H9 (cell line): ENCODE data around the gene LY6G5C. TPM values are rescaled to one million over a fixed set of nuclear protein-coding genes. Genes with fewer than 3 reads are reported as not detected.

ENCODE experiments used
- DNase-seq: peaks from one replicate; pipeline ENCODE4 v3.0.0-alpha.2; 2017
- H2AFZ ChIP-seq: one replicate; pipeline ENCODE4 v1.6.1; 2013; ENCODE audit warnings: mild to moderate bottlenecking, low read length, control low read depth, moderate library complexity
- H2AK5ac ChIP-seq: 2 replicates; pipeline ENCODE4 v1.6.1; 2013; ENCODE audit warnings: low read length, control low read depth, mixed read lengths; ENCODE audit not compliant: insufficient read length
- H2BK120ac ChIP-seq: one replicate; pipeline ENCODE4 v1.6.1; 2013; ENCODE audit warnings: low read depth, mild to moderate bottlenecking, low read length, control low read depth, inconsistent platforms; ENCODE audit not compliant: poor library complexity, severe bottlenecking
- H2BK12ac ChIP-seq: 2 replicates; pipeline ENCODE4 v1.6.1; 2013; ENCODE audit warnings: low read length, control low read depth, mixed read lengths, low read depth; ENCODE audit not compliant: insufficient read length
- H2BK15ac ChIP-seq: 2 replicates; pipeline ENCODE4 v1.6.1; 2013; ENCODE audit warnings: low read depth, low read length, control low read depth
- H2BK20ac ChIP-seq: one replicate; pipeline ENCODE4 v1.6.1; 2013; ENCODE audit warnings: low read depth, mild to moderate bottlenecking, low read length, control low read depth, inconsistent platforms; ENCODE audit not compliant: poor library complexity, severe bottlenecking
- H2BK5ac ChIP-seq: 2 replicates; pipeline ENCODE4 v1.6.1; 2013; ENCODE audit warnings: low read length, control low read depth, mixed read lengths; ENCODE audit not compliant: insufficient read length
- H3K14ac ChIP-seq: 2 replicates; pipeline ENCODE4 v1.6.1; 2013; ENCODE audit warnings: low read length, control low read depth; ENCODE audit not compliant: insufficient read depth
- H3K18ac ChIP-seq: 2 replicates; pipeline ENCODE4 v1.6.1; 2013; ENCODE audit warnings: low read depth, mild to moderate bottlenecking, mixed read lengths, low read length, control low read depth; ENCODE audit not compliant: insufficient read length
- H3K23ac ChIP-seq: 2 replicates; pipeline ENCODE4 v1.6.1; 2013; ENCODE audit warnings: low read length, control low read depth, mixed read lengths, low read depth; ENCODE audit not compliant: insufficient read length
- H3K23me2 ChIP-seq: 2 replicates; pipeline ENCODE4 v1.6.1; 2013; ENCODE audit warnings: low read depth, mild to moderate bottlenecking, mixed read lengths, low read length, control low read depth; ENCODE audit not compliant: insufficient read length, poor library complexity, severe bottlenecking
- H3K27ac ChIP-seq: 2 replicates; pipeline ENCODE4 v1.5.1; 2013; ENCODE audit warnings: low read length, control low read depth, mixed read lengths, low read depth; ENCODE audit not compliant: insufficient read length
- H3K27me3 ChIP-seq: 2 replicates; pipeline ENCODE4 v1.6.1; 2013; ENCODE audit warnings: low read length, control low read depth, inconsistent platforms; ENCODE audit not compliant: insufficient read depth
- H3K4ac ChIP-seq: 2 replicates; pipeline ENCODE4 v1.6.1; 2013; ENCODE audit warnings: low read depth, mild to moderate bottlenecking, control low read depth, inconsistent platforms, low read length, moderate library complexity
- H3K4me1 ChIP-seq: 2 replicates; pipeline ENCODE4 v1.6.1; 2013; ENCODE audit warnings: low read length, control low read depth, inconsistent platforms; ENCODE audit not compliant: insufficient read depth
- H3K4me2 ChIP-seq: 2 replicates; pipeline ENCODE4 v1.6.1; 2013; ENCODE audit warnings: low read length, control low read depth, mixed read lengths; ENCODE audit not compliant: insufficient read length, insufficient read depth
- H3K56ac ChIP-seq: 2 replicates; pipeline ENCODE4 v1.6.1; 2013; ENCODE audit warnings: low read depth, mild to moderate bottlenecking, mixed read lengths, low read length, control low read depth; ENCODE audit not compliant: insufficient read length
- H3K79me1 ChIP-seq: 2 replicates; pipeline ENCODE4 v1.6.1; 2013; ENCODE audit warnings: low read depth, mild to moderate bottlenecking, moderate library complexity, low read length, control low read depth, inconsistent platforms; ENCODE audit not compliant: insufficient read depth, poor library complexity, severe bottlenecking
- H3K79me2 ChIP-seq: 2 replicates; pipeline ENCODE4 v1.6.1; 2013; ENCODE audit warnings: low read length, control low read depth, inconsistent platforms; ENCODE audit not compliant: insufficient read depth
- H3K9ac ChIP-seq: 2 replicates; pipeline ENCODE4 v1.6.1; 2013; ENCODE audit warnings: low read length, control low read depth, mixed read lengths; ENCODE audit not compliant: insufficient read length; ENCODE audit errors: extremely low read depth
- H3K9me3 ChIP-seq: one replicate; pipeline ENCODE4 v1.6.1; 2013; ENCODE audit warnings: low read depth, low read length, inconsistent platforms; ENCODE audit not compliant: control insufficient read depth
- H3T11ph ChIP-seq: one replicate; pipeline ENCODE4 v1.6.1; 2013; ENCODE audit warnings: mild to moderate bottlenecking, low read length, control low read depth, inconsistent platforms
- H4K20me1 ChIP-seq: one replicate; pipeline ENCODE4 v1.6.1; 2013; ENCODE audit not compliant: control insufficient read depth, insufficient read length, insufficient read depth
- H4K5ac ChIP-seq: 2 replicates; pipeline ENCODE4 v1.6.1; 2013; ENCODE audit warnings: low read depth, mild to moderate bottlenecking, mixed read lengths, low read length, control low read depth; ENCODE audit not compliant: insufficient read length
- H4K8ac ChIP-seq: replicated peaks from 2 replicates; pipeline ENCODE4 v1.6.1; 2013; ENCODE audit warnings: low read length, control low read depth, mixed read lengths, low read depth; ENCODE audit not compliant: insufficient read length
- H4K91ac ChIP-seq: 2 replicates; pipeline ENCODE4 v1.6.1; 2013; ENCODE audit warnings: low read depth, mild to moderate bottlenecking, moderate library complexity, mixed read lengths, low read length, control low read depth; ENCODE audit not compliant: insufficient read length
- H3K27ac Mint-ChIP-seq, 3 experiments: 2 replicates in 2 of 3; 3 replicates in 1 of 3; pipeline ENCODE4 v1.8.0; 2020 to 2021; ENCODE audit warnings: mixed read lengths in 3 of 3, mild to moderate bottlenecking in 1 of 3, moderate library complexity in 1 of 3
- H3K27me3 Mint-ChIP-seq: 2 replicates; pipeline ENCODE4 v1.8.0; 2021; ENCODE audit warnings: low read depth, mild to moderate bottlenecking, moderate library complexity, mixed read lengths
- H3K36me3 Mint-ChIP-seq, 3 experiments: 2 replicates in 2 of 3; 3 replicates in 1 of 3; pipeline ENCODE4 v1.8.0; 2020 to 2021; ENCODE audit warnings: low read depth in 3 of 3, mixed read lengths in 3 of 3; ENCODE audit not compliant: insufficient read depth in 1 of 3
- H3K4me1 Mint-ChIP-seq, 2 experiments: 2 replicates each; pipeline ENCODE4 v1.8.0; 2020; ENCODE audit warnings: mixed read lengths in 2 of 2
- H3K4me3 Mint-ChIP-seq, 2 experiments: 2 replicates in 1 of 2; 3 replicates in 1 of 2; pipeline ENCODE4 v1.8.0; 2020 to 2021; ENCODE audit warnings: mild to moderate bottlenecking in 2 of 2, mixed read lengths in 2 of 2, moderate library complexity in 1 of 2
- H3K9me3 Mint-ChIP-seq, 2 experiments: 2 replicates in 1 of 2; 3 replicates in 1 of 2; pipeline ENCODE4 v1.8.0; 2020; ENCODE audit warnings: mild to moderate bottlenecking in 2 of 2, mixed read lengths in 2 of 2, moderate library complexity in 1 of 2
- CTCF ChIP-seq: fragments of 200-600 bp; sonication (generic); conservative IDR thresholded peaks from 3 replicates; pipeline ENCODE4 v1.8.0; 2021; ENCODE audit warnings: antibody characterized with exemption, mild to moderate bottlenecking
- WGBS: extraction: QIAGEN DNeasy Blood & Tissue Kit; methylation state at CpG from one replicate; pipeline ENCODE4 v1.1.7; 2013; ENCODE audit warnings: missing lambda C conversion rate, low lambda C conversion rate, mixed read lengths; ENCODE audit not compliant: insufficient read length; ENCODE audit errors: extremely low coverage; 5-methylcytosine and 5-hydroxymethylcytosine counted together
- total RNA-seq: library from RNA; stranded (reverse); gene quantifications from 2 replicates; pipeline ENCODE4 v1.2.1, GENCODE V29; 2021

The LY6G5C gene
- total RNA-seq, 1 experiment from 2014 or later, result 2.2 TPM

- Mint-ChIP-seq H3K27ac (no peak overlapping the region; a peak in 1 of 7 replicates), H3K27me3 (no peaks in the 10 kb centered on the region), H3K36me3 (peaks cover 27 to 61% (median 55%) of the 10 kb centered on the region in 3 experiments), H3K4me3 (peak overlapping the region; percentile 83 to 98), H3K4me1 (peaks cover 15 to 20% of the 10 kb centered on the region in 2 experiments), H3K9me3 (no peaks in the 10 kb centered on the region; a peak in 2 of 5 replicates)
- Histone ChIP-seq H3K23ac (no peak overlapping the region), H3K4ac (no peak overlapping the region), H3K4me2 (no peak overlapping the region), H2AFZ (no peak overlapping the region), H2AK5ac (no peak overlapping the region), H3K79me1 (no peaks in the 10 kb centered on the region), H2BK20ac (no peak overlapping the region), H4K5ac (no peak overlapping the region), H3K27ac (no peak overlapping the region), H2BK12ac (no peak overlapping the region), H3T11ph (no peak overlapping the region), H3K27me3 (no peaks in the 10 kb centered on the region), H3K9ac (no peak overlapping the region), H3K79me2 (no peaks in the 10 kb centered on the region), H3K9me3 (no peaks in the 10 kb centered on the region), H3K14ac (no peak overlapping the region), H3K4me1 (no peaks in the 10 kb centered on the region), H3K56ac (no peak overlapping the region), H2BK120ac (no peak overlapping the region), H3K18ac (no peak overlapping the region), H3K23me2 (peaks cover 9% of the 10 kb centered on the region), H2BK5ac (no peak overlapping the region), H2BK15ac (no peak overlapping the region), H4K20me1 (no peaks in the 10 kb centered on the region), H4K8ac (no peak overlapping the region), H4K91ac (no peak overlapping the region)
- DNase-seq, result no peak
- no peak for TF ChIP-seq CTCF
- WGBS, result no CpG with 5 or more reads among the region's 41 CpGs
These were observed 47.1 kb upstream of the LY6G5C start for GRCh38 chr6:31727717-31728671.
